ENCODE measurements around the gene MBNL2.

- TF ChIP-seq CTCF (IDR thresholded peaks at IDR 0.05; ENCODE audit: insufficient read depth, low read length) (no peak), POLR2AphosphoS5 (IDR thresholded peaks at IDR 0.05; ENCODE audit: low read depth) (no peak), GABPA (IDR thresholded peaks at IDR 0.05; ENCODE audit: low read depth) (no peak)
Measured at GRCh38 chr13:97364827-97365226, 142.7 kb downstream of the MBNL2 start.

All from HL-60 (cell line).